PC-3 (cell line): Measurements from ENCODE around the gene GRIP1. TPM values are rescaled to one million over a fixed set of nuclear protein-coding genes. Genes with fewer than 3 reads are reported as not detected.

ENCODE experiments used
- ATAC-seq: fragments of 200-7000 bp; cut with Tn5 transposase; 2 replicates; pipeline ENCODE4 v1.9.1; 2020; ENCODE audit warnings: mild to moderate bottlenecking, moderate library complexity
- BruUV-seq: library from RNA; stranded (reverse); fragments of 400-500 nt; replicated peaks from 2 replicates; lab custom pipeline; 2021; lab: Mats Ljungman, UMichigan
- CTCF ChIA-PET: fragments of 300-600 bp; sonication (Branson Sonifier 250); formaldehyde crosslinking; loops from one replicate; lab custom pipeline; 2022; ENCODE audit warnings: antibody characterized with exemption; lab: Charles Lee
- POLR2A ChIA-PET: fragments of 300-600 bp; sonication (Branson Sonifier 250); formaldehyde crosslinking; loops from one replicate; lab custom pipeline; 2022; ENCODE audit warnings: antibody characterized with exemption; ENCODE audit not compliant: unreplicated experiment; lab: Charles Lee
- DNase-seq: peaks from one replicate; pipeline ENCODE4 v3.0.0-alpha.2; 2015
- H2AFZ ChIP-seq: fragments of 300-600 bp; sonication (generic); 2 replicates; pipeline ENCODE4 v1.6.0; 2016; ENCODE audit warnings: antibody characterized with exemption, low read length
- H3F3A ChIP-seq: fragments of 300-600 bp; sonication (generic); one replicate; pipeline ENCODE4 v1.6.0; 2017; ENCODE audit warnings: antibody characterized with exemption, low read length, control low read depth, mild to moderate bottlenecking; ENCODE audit not compliant: unreplicated experiment
- H3K27ac ChIP-seq: fragments of 300-600 bp; sonication (generic); 2 replicates; pipeline ENCODE4 v1.5.1; 2016; ENCODE audit warnings: mild to moderate bottlenecking, low read length
- H3K27me3 ChIP-seq: fragments of 300-600 bp; sonication (generic); 2 replicates; pipeline ENCODE4 v1.6.1; 2016; ENCODE audit warnings: low read length, mixed read lengths
- H3K36me3 ChIP-seq: fragments of 300-600 bp; sonication (generic); 2 replicates; pipeline ENCODE4 v1.6.1; 2016; ENCODE audit warnings: low read depth, mixed run types, low read length, mixed read lengths
- H3K4me1 ChIP-seq: fragments of 300-600 bp; sonication (generic); 2 replicates; pipeline ENCODE4 v1.5.1; 2016; ENCODE audit warnings: low read length; ENCODE audit not compliant: insufficient read depth
- H3K4me2 ChIP-seq: fragments of 300-600 bp; sonication (generic); 2 replicates; pipeline ENCODE4 v1.6.0; 2016; ENCODE audit warnings: low read length
- H3K4me3 ChIP-seq: fragments of 300-600 bp; sonication (generic); 2 replicates; pipeline ENCODE4 v1.5.1; 2016; ENCODE audit warnings: mild to moderate bottlenecking, low read length, mixed read lengths
- H3K79me2 ChIP-seq: fragments of 300-600 bp; sonication (generic); 2 replicates; pipeline ENCODE4 v1.6.1; 2017; ENCODE audit warnings: low read length, mixed read lengths
- H3K9ac ChIP-seq: fragments of 300-600 bp; sonication (generic); 2 replicates; pipeline ENCODE4 v1.6.0; 2016; ENCODE audit warnings: mild to moderate bottlenecking, low read length
- H3K9me2 ChIP-seq: fragments of 300-600 bp; sonication (generic); replicated peaks from 2 replicates; pipeline ENCODE4 v1.6.1; 2016; ENCODE audit warnings: mixed run types, low read length, mixed read lengths
- H3K9me3 ChIP-seq: fragments of 300-600 bp; sonication (generic); 2 replicates; pipeline ENCODE4 v1.6.1; 2016; ENCODE audit warnings: low read length, mixed read lengths
- H4K20me1 ChIP-seq: fragments of 300-600 bp; sonication (generic); 2 replicates; pipeline ENCODE4 v1.6.1; 2016; ENCODE audit warnings: low read length, mixed read lengths
- EZH2 ChIP-seq: fragments of 300-600 bp; sonication (generic); IDR thresholded peaks from one replicate; pipeline ENCODE4 v1.6.1; 2017; ENCODE audit warnings: antibody characterized with exemption, mild to moderate bottlenecking, low read length; ENCODE audit not compliant: unreplicated experiment
- EZH2phosphoT487 ChIP-seq: fragments of 300-600 bp; sonication (generic); IDR thresholded peaks from 2 replicates; pipeline ENCODE4 v1.6.1; 2018; ENCODE audit warnings: mild to moderate bottlenecking, antibody characterized with exemption, low read length, borderline replicate concordance
- intact Hi-C: fragments of 100-400 bp; cut with micrococcal nuclease; formaldehyde crosslinking; loops from 2 replicates; pipeline ENCODE4 v1.9.0; 2023
- total RNA-seq: library from RNA; depleted of rRNA; stranded (reverse); fragments of >200 nt; gene quantifications from 2 replicates; pipeline ENCODE4 v1.2.3, GENCODE V29; 2014
- TF ChIP-seq, protein P1 (sequence below): fragments of 300-600 bp; sonication (generic); conservative IDR thresholded peaks from 2 replicates; pipeline ENCODE4 v1.5.1; 2017; ENCODE audit warnings: antibody characterized with exemption, low read depth, mild to moderate bottlenecking, low read length

The GRIP1 gene
- total RNA-seq, 1 experiment from 2014 or later = 2.0 TPM

DNA sequence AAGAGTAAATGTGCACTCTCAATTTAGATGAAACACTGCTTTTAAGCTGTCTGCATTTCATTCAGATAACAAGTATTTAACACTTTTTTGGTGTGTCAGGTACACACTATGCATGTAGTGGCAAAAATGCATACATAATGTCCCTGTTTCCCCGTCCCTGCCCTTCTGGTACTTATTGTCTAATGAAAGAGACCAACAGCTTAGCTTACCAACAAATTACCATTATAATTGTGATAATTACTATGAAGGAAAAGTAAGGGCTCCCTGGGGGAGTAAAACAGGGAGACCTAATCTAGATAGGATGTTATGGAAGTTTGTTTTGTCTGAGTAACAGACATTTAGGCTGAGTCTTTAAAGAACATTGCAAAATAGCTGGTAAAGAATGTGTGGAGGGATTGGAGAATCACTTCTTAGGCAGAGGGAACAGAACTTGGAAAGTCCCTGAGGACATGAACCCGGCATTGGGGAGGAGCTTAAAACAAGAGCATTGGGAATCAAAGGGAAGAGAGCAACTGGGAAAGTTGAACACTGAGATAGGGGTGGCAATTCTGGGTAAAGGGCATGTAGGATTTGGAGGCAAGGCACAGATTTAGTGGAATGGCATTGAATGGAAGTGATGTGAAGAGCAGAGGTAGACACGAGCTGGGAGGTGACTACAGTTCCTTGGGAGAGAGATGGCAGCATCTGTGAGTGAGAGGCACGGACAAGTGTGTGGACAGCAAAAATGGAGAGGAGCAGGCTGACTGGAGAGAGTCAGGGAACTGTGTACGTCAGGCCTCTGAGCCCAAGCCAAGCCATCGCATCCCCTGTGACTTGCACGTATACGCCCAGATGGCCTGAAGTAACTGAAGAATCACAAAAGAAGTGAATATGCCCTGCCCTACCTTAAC is 181.6 kb downstream of the GRIP1 start:
- Histone ChIP-seq H3K4me3 (no peak overlapping the region), H3K27me3 (no peaks in the 10 kb centered on the region), H3K36me3 (no peaks in the 10 kb centered on the region), H3K9ac (no peak overlapping the region), H3K4me1 (peaks cover 7% of the 10 kb centered on the region), H3K9me3 (no peaks in the 10 kb centered on the region), H3K4me2 (no peak overlapping the region), H3K79me2 (no peaks in the 10 kb centered on the region), H3K27ac (no peak overlapping the region), H3F3A (no peaks in the 10 kb centered on the region), H3K9me2 (no peaks in the 10 kb centered on the region), H4K20me1 (no peaks in the 10 kb centered on the region), H2AFZ (no peak overlapping the region)
- intact Hi-C loops = no loop called here
- ChIA-PET CTCF (no interaction called here), POLR2A (no interaction called here)
- TF ChIP-seq EZH2phosphoT487 (no peak), EZH2 (no peak)
- TF ChIP-seq, protein P1, sequence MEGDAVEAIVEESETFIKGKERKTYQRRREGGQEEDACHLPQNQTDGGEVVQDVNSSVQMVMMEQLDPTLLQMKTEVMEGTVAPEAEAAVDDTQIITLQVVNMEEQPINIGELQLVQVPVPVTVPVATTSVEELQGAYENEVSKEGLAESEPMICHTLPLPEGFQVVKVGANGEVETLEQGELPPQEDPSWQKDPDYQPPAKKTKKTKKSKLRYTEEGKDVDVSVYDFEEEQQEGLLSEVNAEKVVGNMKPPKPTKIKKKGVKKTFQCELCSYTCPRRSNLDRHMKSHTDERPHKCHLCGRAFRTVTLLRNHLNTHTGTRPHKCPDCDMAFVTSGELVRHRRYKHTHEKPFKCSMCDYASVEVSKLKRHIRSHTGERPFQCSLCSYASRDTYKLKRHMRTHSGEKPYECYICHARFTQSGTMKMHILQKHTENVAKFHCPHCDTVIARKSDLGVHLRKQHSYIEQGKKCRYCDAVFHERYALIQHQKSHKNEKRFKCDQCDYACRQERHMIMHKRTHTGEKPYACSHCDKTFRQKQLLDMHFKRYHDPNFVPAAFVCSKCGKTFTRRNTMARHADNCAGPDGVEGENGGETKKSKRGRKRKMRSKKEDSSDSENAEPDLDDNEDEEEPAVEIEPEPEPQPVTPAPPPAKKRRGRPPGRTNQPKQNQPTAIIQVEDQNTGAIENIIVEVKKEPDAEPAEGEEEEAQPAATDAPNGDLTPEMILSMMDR = no peak
- no TSS peak for BruUV-seq
- DNase-seq (no peak), ATAC-seq (no peak)

DNA sequence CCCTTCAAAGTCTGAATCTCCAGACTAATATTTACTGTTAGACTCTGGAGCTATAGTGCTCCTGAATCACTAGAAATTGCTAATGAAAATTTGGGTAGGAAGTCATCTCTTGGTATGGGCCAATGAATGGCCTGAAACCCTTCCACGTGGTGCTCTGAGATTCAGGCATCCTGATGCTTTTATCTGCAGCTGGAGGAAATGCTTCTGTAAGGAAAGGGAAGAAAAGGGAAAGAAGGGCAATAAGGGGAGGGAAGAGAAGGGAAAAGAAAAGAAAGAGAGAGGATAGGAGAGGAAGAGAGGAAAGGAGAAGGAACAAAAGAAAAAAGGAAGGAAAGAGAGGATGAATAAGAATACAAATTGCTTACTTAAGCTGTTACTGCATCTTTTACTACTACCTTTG is 182.3 kb downstream of the GRIP1 start:
- TF ChIP-seq, protein P1 = no peak
- no peak for TF ChIP-seq EZH2
- TF ChIP-seq EZH2phosphoT487 = no peak
- Histone ChIP-seq H3K27me3 (no peaks in the 10 kb centered on the region), H3K4me3 (no peak overlapping the region), H3K9me3 (no peaks in the 10 kb centered on the region), H3K79me2 (no peaks in the 10 kb centered on the region), H3K27ac (no peak overlapping the region), H3K4me1 (peaks cover 7% of the 10 kb centered on the region), H3K9ac (no peak overlapping the region), H2AFZ (no peak overlapping the region), H3K36me3 (no peaks in the 10 kb centered on the region), H3K9me2 (no peaks in the 10 kb centered on the region), H3F3A (no peaks in the 10 kb centered on the region), H3K4me2 (no peak overlapping the region), H4K20me1 (no peaks in the 10 kb centered on the region)
- no TSS peak for BruUV-seq
- CTCF ChIA-PET = no interaction called here
- intact Hi-C loops = no loop called here
- POLR2A ChIA-PET = no interaction called here
- no peak for ATAC-seq
- DNase-seq = no peak

DNA sequence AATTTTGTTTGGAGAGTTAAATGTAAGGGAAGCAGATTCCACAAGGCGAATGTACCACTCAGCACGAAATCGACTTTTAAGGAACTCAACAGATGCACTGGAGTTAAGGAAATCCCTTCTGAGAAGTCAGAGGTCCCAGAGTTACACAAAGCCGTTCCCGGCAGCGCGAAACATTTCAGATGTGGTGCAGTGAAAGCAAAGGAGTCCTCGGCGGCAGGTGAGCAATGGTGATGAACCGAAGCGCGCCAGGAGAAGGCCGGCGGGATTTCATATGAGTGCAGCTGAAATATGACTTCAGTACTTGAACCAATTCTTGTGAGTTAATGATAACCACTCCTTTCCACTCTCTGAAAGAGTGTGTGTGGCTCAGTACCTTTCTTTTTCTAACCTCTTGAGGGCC is 183.2 kb downstream of the GRIP1 start:
- Histone ChIP-seq H3K4me3 (no peak overlapping the region), H3K27ac (no peak overlapping the region), H3K79me2 (no peaks in the 10 kb centered on the region), H3K9me3 (no peaks in the 10 kb centered on the region), H3K9me2 (no peaks in the 10 kb centered on the region), H3K4me2 (no peak overlapping the region), H2AFZ (no peak overlapping the region), H3K27me3 (no peaks in the 10 kb centered on the region), H4K20me1 (no peaks in the 10 kb centered on the region), H3K36me3 (no peaks in the 10 kb centered on the region), H3K9ac (no peak overlapping the region), H3F3A (no peaks in the 10 kb centered on the region), H3K4me1 (peaks cover 7% of the 10 kb centered on the region)
- ChIA-PET CTCF (no interaction called here), POLR2A (no interaction called here)
- TF ChIP-seq, protein P1 = no peak
- TF ChIP-seq EZH2 (no peak), EZH2phosphoT487 (no peak)
- BruUV-seq = no TSS peak
- intact Hi-C loops = no loop called here
- no peak for ATAC-seq
- DNase-seq = no peak
